Fibroblast of lung (primary cell): Measurements from ENCODE around the gene CCDC175. TPM values are rescaled to one million over a fixed set of nuclear protein-coding genes. Genes with fewer than 3 reads are reported as not detected.

Experiments
- DNase-seq, 2 donors: peaks; one replicate each; pipeline versions ENCODE4 v3.0.0 to v3.0.0-alpha.2; 2010; ENCODE audit warnings: low read depth in 2 of 2
- H2AFZ ChIP-seq: 2 replicates; pipeline ENCODE4 v1.5.1; 2012; ENCODE audit warnings: low read length, control low read depth, inconsistent platforms
- H3K27ac ChIP-seq: 2 replicates; pipeline ENCODE4 v1.5.1; 2011; ENCODE audit warnings: low read length, control low read depth; ENCODE audit not compliant: insufficient read depth
- H3K27me3 ChIP-seq: 2 replicates; pipeline ENCODE4 v1.5.1; 2011; ENCODE audit warnings: mild to moderate bottlenecking, low read length; ENCODE audit not compliant: control insufficient read depth, insufficient read depth
- H3K36me3 ChIP-seq: 2 replicates; pipeline ENCODE4 v1.5.1; 2011; ENCODE audit warnings: low read length; ENCODE audit not compliant: control insufficient read depth, insufficient read depth
- H3K4me1 ChIP-seq: 2 replicates; pipeline ENCODE4 v1.5.1; 2011; ENCODE audit warnings: low read length; ENCODE audit not compliant: control insufficient read depth, insufficient read depth; ENCODE audit errors: extremely low read depth
- H3K4me2 ChIP-seq: 2 replicates; pipeline ENCODE4 v1.5.1; 2011; ENCODE audit warnings: low read length, control low read depth; ENCODE audit not compliant: insufficient read depth; ENCODE audit errors: extremely low read depth
- H3K4me3 ChIP-seq, 4 experiments: fragments of 200-600 bp in 1 of 4; sonication (generic) in 1 of 4; replicated peaks in 1 of 4; 2 replicates each; pipeline ENCODE4 v1.5.1; 2011 to 2016; ENCODE audit warnings: low read length in 4 of 4, low read depth in 3 of 4, mild to moderate bottlenecking in 3 of 4, control low read depth in 2 of 4, inconsistent platforms in 1 of 4, mixed read lengths in 1 of 4; ENCODE audit not compliant: insufficient read depth in 1 of 4; ENCODE audit errors: control extremely low read depth in 1 of 4
- H3K79me2 ChIP-seq: 2 replicates; pipeline ENCODE4 v1.5.1; 2012; ENCODE audit warnings: mild to moderate bottlenecking, low read length, inconsistent platforms; ENCODE audit not compliant: control insufficient read depth, insufficient read depth
- H3K9ac ChIP-seq: 2 replicates; pipeline ENCODE4 v1.5.1; 2011; ENCODE audit warnings: mild to moderate bottlenecking, low read length, control low read depth; ENCODE audit not compliant: insufficient read depth
- H3K9me3 ChIP-seq: 2 replicates; pipeline ENCODE4 v1.5.1; 2012; ENCODE audit warnings: low read depth, low read length; ENCODE audit not compliant: control insufficient read depth, insufficient read depth
- H4K20me1 ChIP-seq: 2 replicates; pipeline ENCODE4 v1.5.1; 2011; ENCODE audit warnings: low read length; ENCODE audit not compliant: control insufficient read depth, insufficient read depth; ENCODE audit errors: extremely low read depth
- CTCF ChIP-seq, 2 donors: IDR thresholded peaks in 1 of 2; conservative IDR thresholded peaks in 1 of 2; 1 replicate in 1 of 2; 2 replicates in 1 of 2; pipeline ENCODE4 v1.5.1; 2011 to 2012; ENCODE audit warnings: low read length in 2 of 2, control low read depth in 1 of 2, inconsistent platforms in 1 of 2, low read depth in 1 of 2, mild to moderate bottlenecking in 1 of 2
- EZH2 ChIP-seq: IDR thresholded peaks from 2 replicates; pipeline ENCODE4 v1.5.1; 2012; ENCODE audit warnings: low read length, control low read depth, mild to moderate bottlenecking; ENCODE audit errors: missing control alignments
- polyA minus RNA-seq: library from RNA; depleted of rRNA, polyadenylated mRNA; stranded (reverse); fragments of >200 nt; gene quantifications from 2 replicates; pipeline ENCODE4 v1.2.3, GENCODE V29; 2011; ENCODE audit warnings: low replicate concordance
- polyA plus RNA-seq, 2 donors: library from polyadenylated mRNA; depleted of rRNA in 1 of 2; stranded (reverse) in 1 of 2; unstranded in 1 of 2; fragments of >200 nt; gene quantifications; 2 replicates each; pipeline ENCODE4 v1.2.1, GENCODE V29; 2011 to 2012; ENCODE audit warnings: missing spikeins in 1 of 2
- total RNA-seq: library from RNA; depleted of rRNA; stranded (reverse); fragments of >200 nt; gene quantifications from 2 replicates; pipeline ENCODE4 v1.2.1, GENCODE V29; 2014

CCDC175 gene
- total RNA-seq, result not detected in 2 replicates
- polyA plus RNA-seq, result not detected in 2 replicates
- polyA plus RNA-seq (2012), result not detected in 2 replicates
- not detected in 2 replicates for polyA minus RNA-seq

- Histone ChIP-seq H3K9me3 (no peaks in the 10 kb centered on the region), H3K4me1 (no peaks in the 10 kb centered on the region), H3K9ac (no peak within 1 kb of the TSS), H2AFZ (peak within 1 kb of the TSS; percentile 84), H3K27me3 (no peaks in the 10 kb centered on the region), H3K4me2 (peak within 1 kb of the TSS; percentile 93), H4K20me1 (no peaks in the 10 kb centered on the region), H3K79me2 (no peaks in the 10 kb centered on the region), H3K27ac (no peak within 1 kb of the TSS), H3K4me3 (peak within 1 kb of the TSS; percentile 45 to 57 (median 51)), H3K36me3 (no peaks in the 10 kb centered on the region)
- TF ChIP-seq EZH2 (no peak), CTCF (conservative IDR thresholded peaks at IDR 0.05 in 1 of 2, IDR thresholded peaks at IDR 0.05 in 1 of 2; ENCODE audit: low read depth in 1 of 2, low read length in 2 of 2) (peak; percentile 76 to 85)
- peak; percentile 77 to 82 for DNase-seq
These were observed at the start of gene CCDC175 for GRCh38 chr14:59576332-59577294. TSS of gene CCDC175 (minus strand) at chr14:59576812. CDS start at chr14:59576775, 37 bp downstream.

- TF ChIP-seq CTCF (conservative IDR thresholded peaks at IDR 0.05 in 1 of 2, IDR thresholded peaks at IDR 0.05 in 1 of 2; ENCODE audit: low read depth in 1 of 2, low read length in 2 of 2) (no peak), EZH2 (no peak)
- Histone ChIP-seq H3K79me2 (no peaks in the 10 kb centered on the region), H3K9ac (no peak overlapping the region), H4K20me1 (no peaks in the 10 kb centered on the region), H3K4me2 (no peak overlapping the region), H3K36me3 (no peaks in the 10 kb centered on the region), H3K4me1 (no peaks in the 10 kb centered on the region), H3K4me3 (no peak overlapping the region), H3K9me3 (no peaks in the 10 kb centered on the region), H3K27me3 (no peaks in the 10 kb centered on the region), H2AFZ (no peak overlapping the region), H3K27ac (no peak overlapping the region)
- no peak for DNase-seq
These were observed 46.0 kb upstream of the CCDC175 start for GRCh38 chr14:59622631-59623030.

GRCh38 chr14:59619061-59619460, 42.4 kb upstream of the CCDC175 start:
- Histone ChIP-seq H3K27ac (no peak overlapping the region), H3K4me3 (no peak overlapping the region), H3K36me3 (no peaks in the 10 kb centered on the region), H3K9ac (no peak overlapping the region), H2AFZ (no peak overlapping the region), H3K27me3 (no peaks in the 10 kb centered on the region), H3K4me2 (no peak overlapping the region), H3K79me2 (no peaks in the 10 kb centered on the region), H3K4me1 (no peaks in the 10 kb centered on the region), H3K9me3 (no peaks in the 10 kb centered on the region), H4K20me1 (no peaks in the 10 kb centered on the region)
- no peak for DNase-seq
- no peak for TF ChIP-seq CTCF (conservative IDR thresholded peaks at IDR 0.05 in 1 of 2, IDR thresholded peaks at IDR 0.05 in 1 of 2; ENCODE audit: low read depth in 1 of 2, low read length in 2 of 2)
- no peak for TF ChIP-seq EZH2
